ENCODE data around the gene TRA2B. TPM values are rescaled to one million over a fixed set of nuclear protein-coding genes. Genes with fewer than 3 reads are reported as not detected.

Gene TRA2B
- total and polyA plus RNA-seq, 12 donors = 78.2 to 242 (median 106) TPM

DNA sequence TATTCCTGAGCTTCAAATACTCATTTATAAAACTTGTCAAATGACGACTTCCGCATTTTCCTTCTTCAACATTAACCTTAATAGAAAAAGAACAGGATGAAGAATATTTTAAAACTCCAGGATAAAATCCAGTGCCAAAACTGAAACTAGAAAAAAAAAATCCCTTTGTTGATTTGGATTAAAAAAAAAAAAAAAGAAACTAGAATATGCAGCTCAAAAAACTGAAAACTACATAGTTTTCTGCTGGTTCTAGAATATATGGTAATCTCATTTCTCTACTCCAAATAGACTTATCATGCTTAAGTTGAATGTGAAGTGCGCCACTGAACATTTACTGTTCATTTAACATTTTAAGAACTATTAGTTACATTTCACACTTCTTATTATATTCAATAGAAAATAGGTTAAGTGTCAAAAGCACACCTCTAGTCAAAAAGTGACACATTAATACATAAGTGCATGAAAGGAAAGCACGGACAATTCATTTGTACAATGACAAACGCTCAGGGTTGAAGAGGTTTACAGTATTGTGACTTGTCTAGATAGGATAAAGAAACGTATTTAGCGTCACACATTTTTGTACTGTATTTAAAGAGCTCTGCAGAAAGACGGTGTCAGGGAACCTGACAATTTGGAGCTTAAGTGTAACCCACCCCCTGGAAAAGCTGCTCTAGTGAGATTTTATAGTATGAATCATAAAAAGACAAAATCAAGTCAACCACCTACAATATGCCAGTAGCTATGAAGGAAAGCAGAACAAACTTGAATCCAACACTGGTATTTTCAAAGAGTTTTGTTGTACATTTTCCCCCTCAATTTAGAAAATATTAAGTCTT is 5.8 kb downstream of the TRA2B start:
- H3K4me3 ChIP-seq = peak overlapping the region in 1 of 4 donors; percentile 89
- no peaks in the 10 kb centered on the region for H3K9me3 ChIP-seq (replicated peaks in 1 of 3)
- peak overlapping the region in 3 of 5 donors; percentile 1 to 44 (median 18) for H3K27ac ChIP-seq
- no peak for DNase-seq
- peaks cover 85 to 86% of the 10 kb centered on the region in 2 donors for H3K4me1 ChIP-seq (replicated peaks in 1 of 2)
- WGBS, 4 donors = 5 to 10% (median 8%) methylated on average over 8 of the region's 8 CpGs
- TF ChIP-seq, protein P1, sequence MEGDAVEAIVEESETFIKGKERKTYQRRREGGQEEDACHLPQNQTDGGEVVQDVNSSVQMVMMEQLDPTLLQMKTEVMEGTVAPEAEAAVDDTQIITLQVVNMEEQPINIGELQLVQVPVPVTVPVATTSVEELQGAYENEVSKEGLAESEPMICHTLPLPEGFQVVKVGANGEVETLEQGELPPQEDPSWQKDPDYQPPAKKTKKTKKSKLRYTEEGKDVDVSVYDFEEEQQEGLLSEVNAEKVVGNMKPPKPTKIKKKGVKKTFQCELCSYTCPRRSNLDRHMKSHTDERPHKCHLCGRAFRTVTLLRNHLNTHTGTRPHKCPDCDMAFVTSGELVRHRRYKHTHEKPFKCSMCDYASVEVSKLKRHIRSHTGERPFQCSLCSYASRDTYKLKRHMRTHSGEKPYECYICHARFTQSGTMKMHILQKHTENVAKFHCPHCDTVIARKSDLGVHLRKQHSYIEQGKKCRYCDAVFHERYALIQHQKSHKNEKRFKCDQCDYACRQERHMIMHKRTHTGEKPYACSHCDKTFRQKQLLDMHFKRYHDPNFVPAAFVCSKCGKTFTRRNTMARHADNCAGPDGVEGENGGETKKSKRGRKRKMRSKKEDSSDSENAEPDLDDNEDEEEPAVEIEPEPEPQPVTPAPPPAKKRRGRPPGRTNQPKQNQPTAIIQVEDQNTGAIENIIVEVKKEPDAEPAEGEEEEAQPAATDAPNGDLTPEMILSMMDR (IDR thresholded peaks at IDR 0.05) = no peak
- no peak for TF ChIP-seq POLR2A (IDR thresholded peaks at IDR 0.05)
- intact Hi-C loops (cut with DNase I) = no loop called here
- peaks cover 0 to 8% of the 10 kb centered on the region in 2 donors for H3K36me3 ChIP-seq (replicated peaks in 1 of 2)
- no peaks in the 10 kb centered on the region for H3K27me3 ChIP-seq

DNA sequence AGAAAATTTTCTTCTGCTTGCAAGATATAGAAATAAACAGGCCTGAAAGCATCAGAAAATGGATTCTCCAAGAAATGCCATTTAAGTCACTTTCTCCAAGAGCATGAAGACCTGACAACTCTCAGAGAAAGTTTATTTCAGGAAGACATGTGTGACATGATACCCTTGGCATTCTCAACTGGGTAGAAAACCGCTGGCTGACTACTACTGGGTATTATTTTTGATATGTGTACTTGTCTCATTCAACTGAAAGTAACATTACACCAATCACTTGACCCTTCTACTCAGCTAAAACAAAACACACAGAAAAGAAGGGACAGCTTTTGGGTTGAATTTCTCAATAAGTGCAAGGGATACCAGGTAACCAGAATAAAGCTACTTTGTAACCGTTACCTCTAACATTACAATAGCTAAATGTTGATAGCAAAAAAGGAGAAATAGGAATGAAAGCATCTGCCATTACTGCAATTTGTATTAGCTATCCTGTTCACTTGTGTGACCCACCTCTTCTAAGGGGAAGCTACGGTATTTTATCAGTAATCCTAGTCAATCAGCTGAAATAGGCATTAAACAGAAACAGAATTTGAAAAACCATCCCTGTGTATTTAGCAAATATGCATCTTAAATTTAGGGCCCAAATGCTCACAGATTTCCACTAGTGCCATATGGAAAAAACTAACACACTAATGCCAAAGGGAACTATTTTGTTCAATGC is 7.3 kb downstream of the TRA2B start:
- DNase-seq = no peak
- Histone ChIP-seq H3K4me1 (replicated peaks in 1 of 2) (peaks cover 92 to 100% of the 10 kb centered on the region in 2 donors), H3K4me3 (no peak overlapping the region), H3K27ac (peak overlapping the region in 1 of 5 donors; percentile 1), H3K36me3 (replicated peaks in 1 of 2) (peaks cover 0 to 15% of the 10 kb centered on the region in 2 donors), H3K9me3 (replicated peaks in 1 of 3) (no peaks in the 10 kb centered on the region), H3K27me3 (no peaks in the 10 kb centered on the region)
- WGBS, 4 donors = 40 to 46% (median 42%) methylated on average over 3 of the region's 3 CpGs
- intact Hi-C loops (cut with DNase I) = no loop called here
- TF ChIP-seq POLR2A (IDR thresholded peaks at IDR 0.05) = no peak
- TF ChIP-seq, protein P1 (IDR thresholded peaks at IDR 0.05) = no peak

DNA sequence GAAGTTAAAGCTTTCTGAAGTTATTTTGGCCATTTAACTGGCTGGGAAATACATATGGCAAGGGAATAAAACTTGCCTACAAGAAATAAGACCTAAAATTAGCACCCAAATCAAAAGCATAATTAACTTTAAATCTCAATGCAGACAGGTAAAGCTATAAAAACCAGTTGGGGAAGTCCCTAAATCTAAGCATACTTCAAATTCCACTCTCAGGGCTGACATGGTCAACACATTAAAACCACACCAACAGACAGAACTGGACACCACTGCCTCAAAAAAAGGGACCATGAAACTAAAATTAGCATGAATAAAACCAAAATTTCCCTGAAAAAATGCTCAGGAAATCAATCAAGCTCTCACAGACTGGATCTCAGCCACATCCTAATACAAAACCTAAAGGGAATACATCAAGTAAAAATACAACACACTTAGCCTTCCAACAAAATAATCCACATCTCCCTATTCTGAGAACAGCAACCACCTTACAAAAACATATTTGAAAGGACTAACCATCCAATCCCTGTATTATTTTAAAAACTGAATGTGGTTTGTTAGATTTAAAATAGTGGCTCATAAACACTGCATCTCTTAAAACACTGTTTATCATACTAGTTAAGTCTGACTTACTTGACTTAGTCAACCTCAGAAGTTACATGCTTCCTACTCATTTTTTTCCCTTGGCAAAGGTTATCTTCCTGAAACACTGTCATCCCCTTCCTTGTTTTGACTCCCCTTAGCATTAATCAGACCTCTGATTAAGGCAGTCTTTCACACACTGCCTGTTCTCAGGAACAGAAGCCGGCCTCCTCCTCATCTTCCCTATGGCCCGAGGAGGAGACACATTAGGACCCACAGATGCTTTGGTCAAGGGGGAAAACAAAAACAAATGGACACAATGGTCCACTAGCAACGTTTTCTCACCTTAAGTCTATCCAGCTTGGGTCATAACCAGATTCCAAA is 8.3 kb downstream of the TRA2B start:
- DNase-seq = no peak
- no peaks in the 10 kb centered on the region for H3K9me3 ChIP-seq (replicated peaks in 1 of 3)
- WGBS, 4 donors = 4 to 10% (median 6%) methylated on average over 3 of the region's 3 CpGs
- H3K27ac ChIP-seq = peak overlapping the region in 3 of 5 donors; percentile 18 to 30 (median 28)
- peaks cover 0 to 25% of the 10 kb centered on the region in 2 donors for H3K36me3 ChIP-seq (replicated peaks in 1 of 2)
- H3K27me3 ChIP-seq = no peaks in the 10 kb centered on the region
- H3K4me3 ChIP-seq = peak overlapping the region in 1 of 4 donors; percentile 21
- intact Hi-C loops (cut with DNase I) = no loop called here
- no peak for TF ChIP-seq POLR2A (IDR thresholded peaks at IDR 0.05)
- TF ChIP-seq, protein P1 (IDR thresholded peaks at IDR 0.05) = no peak
- H3K4me1 ChIP-seq (replicated peaks in 1 of 2) = peaks cover 82 to 100% of the 10 kb centered on the region in 2 donors
